GM13976 (cell line): ENCODE data around the gene GSDME.
A peak's percentile ranks its signal among the peaks of the same experiment; 100 is the strongest.
"Not testable (repeated sequence)": the region's sequence is repeated elsewhere in the genome, so short reads cannot be mapped to it uniquely, and the experiment has no call there.

Source experiments
- DNase-seq: peaks from one replicate; pipeline ENCODE4 v3.0.0; 2012; ENCODE audit warnings: low spot score
- CTCF ChIP-seq: IDR thresholded peaks from 2 replicates; pipeline ENCODE4 v1.5.1; 2012; ENCODE audit warnings: borderline replicate concordance, mild to moderate bottlenecking; ENCODE audit not compliant: insufficient read depth; ENCODE audit errors: extremely low read depth, missing control alignments, control extremely low read depth
- in situ Hi-C: fragments of 300-500 bp; cut with MboI; formaldehyde crosslinking; loops from one replicate; pipeline ENCODE4 v1.12.0; 2022; ENCODE audit warnings: low sequenced_read_pairs, mixed read lengths, inconsistent platforms; ENCODE audit not compliant: unreplicated experiment

The GSDME gene

GRCh38 chr7:24798261-24798660 is 41.0 kb upstream of the GSDME start:
- TF ChIP-seq CTCF, result no peak
- in situ Hi-C loops, result no loop called here
- DNase-seq, result no peak

GRCh38 chr7:24797270-24797669 is 40.0 kb upstream of the GSDME start:
- in situ Hi-C loops, result no loop called here
- no peak for TF ChIP-seq CTCF
- DNase-seq, result no peak

- in situ Hi-C loops, result no loop called here
- no peak for TF ChIP-seq CTCF
- DNase-seq, result no peak
Observed at GRCh38 chr7:24795407-24795767, 38.1 kb upstream of the GSDME start.

- in situ Hi-C loops, DNase-seq: not testable (repeated sequence)
Observed at GRCh38 chr7:24794751-24795406, 37.6 kb upstream of the GSDME start.

- DNase-seq, result no peak
- TF ChIP-seq CTCF, result no peak
- in situ Hi-C loops, result no loop called here
Observed at GRCh38 chr7:24793982-24794648, 36.9 kb upstream of the GSDME start.

GRCh38 chr7:24788961-24789576 is 31.8 kb upstream of the GSDME start:
- TF ChIP-seq CTCF, result no peak
- no peak for DNase-seq
- in situ Hi-C loops, result no loop called here

- in situ Hi-C loops, result no loop called here
- no peak for DNase-seq
- TF ChIP-seq CTCF, result peak; percentile 15
Observed at GRCh38 chr7:24788075-24788474, 30.8 kb upstream of the GSDME start.
